Endothelial cell of umbilical vein (primary cell): ENCODE results near the gene MGAT4B. TPM values are rescaled to one million over a fixed set of nuclear protein-coding genes. Genes with fewer than 3 reads are reported as not detected.
"Not testable (repeated sequence)": the region's sequence is repeated elsewhere in the genome, so short reads cannot be mapped to it uniquely, and the experiment has no call there.

ENCODE experiments used
- BruUV-seq: library from RNA; stranded (reverse); fragments of 400-500 nt; replicated peaks from 2 replicates; lab custom pipeline; 2021; lab: Mats Ljungman, UMichigan
- CTCF ChIA-PET: fragments of 300-600, 350-600 bp; sonication (Branson Sonifier 250); formaldehyde crosslinking; loops from one replicate; lab custom pipeline; 2021; ENCODE audit warnings: antibody characterized with exemption, inconsistent platforms; lab: Charles Lee
- POLR2A ChIA-PET: fragments of 300-600, 350-600 bp; sonication (Branson Sonifier 250); formaldehyde crosslinking; loops from one replicate; lab custom pipeline; 2021; ENCODE audit warnings: antibody characterized with exemption, inconsistent platforms; lab: Charles Lee
- DNase-seq: peaks from one replicate; pipeline ENCODE4 v3.0.0-alpha.2; 2011; ENCODE audit warnings: low read depth, low spot score
- FAIRE-seq: peaks from 2 replicates; lab custom pipeline; 2011; peaks lifted over from hg19 to GRCh38; lab: Jason Lieb, UNC
- H2AFZ ChIP-seq: 2 replicates; pipeline ENCODE4 v1.6.0; 2012; ENCODE audit warnings: low read depth, low read length, control low read depth, inconsistent platforms
- H3K27ac ChIP-seq: 2 replicates; pipeline ENCODE4 v1.5.1; 2011; ENCODE audit warnings: low read depth, mild to moderate bottlenecking, control low read depth, low read length, moderate library complexity; ENCODE audit not compliant: insufficient read depth
- H3K27me3 ChIP-seq, 2 experiments: 2 replicates each; pipeline versions ENCODE4 v1.6.0 to v1.6.1; 2011; ENCODE audit warnings: low read length in 2 of 2, mixed read lengths in 1 of 2; ENCODE audit not compliant: control insufficient read depth in 2 of 2, insufficient read depth in 2 of 2
- H3K36me3 ChIP-seq, 2 experiments: 2 replicates in 1 of 2; 3 replicates in 1 of 2; pipeline ENCODE4 v1.5.1; 2011; ENCODE audit warnings: low read length in 2 of 2, mild to moderate bottlenecking in 1 of 2, moderate library complexity in 1 of 2; ENCODE audit not compliant: control insufficient read depth in 2 of 2, insufficient read depth in 2 of 2; ENCODE audit errors: extremely low read depth in 1 of 2
- H3K4me1 ChIP-seq: 3 replicates; pipeline ENCODE4 v1.5.1; 2011; ENCODE audit warnings: mild to moderate bottlenecking, low read length; ENCODE audit not compliant: control insufficient read depth, insufficient read depth; ENCODE audit errors: extremely low read depth
- H3K4me2 ChIP-seq: 2 replicates; pipeline ENCODE4 v1.6.1; 2011; ENCODE audit warnings: low read length, control low read depth, mixed read lengths; ENCODE audit not compliant: insufficient read depth
- H3K4me3 ChIP-seq, 3 experiments: fragments of 200-600 bp in 1 of 3; sonication (generic), shearing (Covaris generic) in 1 of 3; replicated peaks in 1 of 3; 2 replicates each; pipeline ENCODE4 v1.5.1; 2011 to 2016; ENCODE audit warnings: control low read depth in 3 of 3, low read length in 3 of 3, mild to moderate bottlenecking in 2 of 3, inconsistent platforms in 1 of 3, low read depth in 1 of 3, moderate library complexity in 1 of 3; ENCODE audit not compliant: insufficient read depth in 1 of 3
- H3K79me2 ChIP-seq: 2 replicates; pipeline ENCODE4 v1.6.0; 2012; ENCODE audit warnings: low read length, inconsistent platforms; ENCODE audit not compliant: control insufficient read depth, insufficient read depth
- H3K9ac ChIP-seq: replicated peaks from 2 replicates; pipeline ENCODE3; 2011; ENCODE audit warnings: low read length, control low read depth; ENCODE audit not compliant: insufficient read depth; ENCODE audit errors: extremely low read depth
- H3K9me1 ChIP-seq: replicated peaks from 3 replicates; pipeline ENCODE4 v1.6.0; 2011; ENCODE audit warnings: mild to moderate bottlenecking, low read length; ENCODE audit not compliant: control insufficient read depth, insufficient read depth; ENCODE audit errors: extremely low read depth
- H3K9me3 ChIP-seq: replicated peaks from 2 replicates; pipeline ENCODE4 v1.5.1; 2012; ENCODE audit warnings: low read length, inconsistent platforms; ENCODE audit not compliant: control insufficient read depth, insufficient read depth
- H4K20me1 ChIP-seq: replicated peaks from 2 replicates; pipeline ENCODE3; 2011; ENCODE audit warnings: mild to moderate bottlenecking, low read length; ENCODE audit not compliant: control insufficient read depth, insufficient read depth; ENCODE audit errors: extremely low read depth
- EZH2 ChIP-seq: IDR thresholded peaks from 2 replicates; pipeline ENCODE4 v1.6.1; 2012; ENCODE audit warnings: borderline replicate concordance, low read depth, mild to moderate bottlenecking, moderate library complexity, low read length, inconsistent platforms; ENCODE audit not compliant: severe bottlenecking
- FOS ChIP-seq: IDR thresholded peaks from 2 replicates; pipeline ENCODE4 v1.6.1; 2011; ENCODE audit warnings: mild to moderate bottlenecking, low read length, moderate library complexity, borderline replicate concordance; ENCODE audit not compliant: insufficient read depth
- GATA2 ChIP-seq: IDR thresholded peaks from 2 replicates; pipeline ENCODE4 v1.7.0; 2011; ENCODE audit warnings: low read depth, mild to moderate bottlenecking, moderate library complexity, mixed read lengths, low read length; ENCODE audit not compliant: insufficient read length, insufficient read depth
- JUN ChIP-seq: IDR thresholded peaks from 2 replicates; pipeline ENCODE4 v1.6.1; 2011; ENCODE audit warnings: borderline replicate concordance, low read depth; ENCODE audit not compliant: insufficient read length, insufficient read depth
- MYC ChIP-seq: IDR thresholded peaks from one replicate; pipeline ENCODE4 v1.6.1; 2011; ENCODE audit warnings: mild to moderate bottlenecking, low read depth, low read length
- POLR2A ChIP-seq: IDR thresholded peaks from 2 replicates; pipeline ENCODE4 v1.6.1; 2012; ENCODE audit warnings: low read depth, mild to moderate bottlenecking, control low read depth, low read length
- POLR2AphosphoS5 ChIP-seq: IDR thresholded peaks from 2 replicates; pipeline ENCODE4 v1.6.1; 2012; ENCODE audit warnings: low read depth, mild to moderate bottlenecking, control low read depth, low read length, moderate library complexity; ENCODE audit not compliant: insufficient read depth
- dilution Hi-C: fragments of 300-500 bp; cut with MboI; formaldehyde crosslinking; loops from one replicate; pipeline ENCODE4 v1.15.0; 2019; ENCODE audit warnings: low sequenced_read_pairs; ENCODE audit not compliant: extremely low pct_ligation_motif_present
- intact Hi-C: fragments of 100-400 bp; cut with micrococcal nuclease; formaldehyde crosslinking; loops from one replicate; pipeline ENCODE4 v1.10.0; 2022
- polyA plus RNA-seq, 4 experiments: library from polyadenylated mRNA; depleted of rRNA in 3 of 4; stranded (reverse) in 3 of 4; unstranded in 1 of 4; fragments of >200 nt; gene quantifications; 2 replicates each; pipeline versions ENCODE4 v1.2.1 to v1.2.3, GENCODE V29; 2011 to 2012; ENCODE audit warnings: missing spikeins in 1 of 4
- total RNA-seq: library from RNA; stranded (reverse); gene quantifications from 2 replicates; pipeline ENCODE4 v1.2.3, GENCODE V29; 2021
- TF ChIP-seq, protein P1 (sequence below): IDR thresholded peaks from 2 replicates; pipeline ENCODE4 v1.6.1; 2011; ENCODE audit not compliant: insufficient read depth, insufficient read length
- TF ChIP-seq, protein P2 (sequence below), 2 donors: IDR thresholded peaks; 1 replicate in 1 of 2; 2 replicates in 1 of 2; pipeline ENCODE4 v1.5.1; 2011; ENCODE audit warnings: low read length in 2 of 2, mild to moderate bottlenecking in 2 of 2, moderate library complexity in 2 of 2, control low read depth in 1 of 2, inconsistent platforms in 1 of 2, low read depth in 1 of 2; ENCODE audit not compliant: insufficient read depth in 1 of 2; ENCODE audit errors: extremely low read depth in 1 of 2

MGAT4B gene
- total and polyA plus RNA-seq, 2 donors (not counting 3 experiments of a cell fraction or from before 2014, with no cell fraction given): 243 TPM

DNA sequence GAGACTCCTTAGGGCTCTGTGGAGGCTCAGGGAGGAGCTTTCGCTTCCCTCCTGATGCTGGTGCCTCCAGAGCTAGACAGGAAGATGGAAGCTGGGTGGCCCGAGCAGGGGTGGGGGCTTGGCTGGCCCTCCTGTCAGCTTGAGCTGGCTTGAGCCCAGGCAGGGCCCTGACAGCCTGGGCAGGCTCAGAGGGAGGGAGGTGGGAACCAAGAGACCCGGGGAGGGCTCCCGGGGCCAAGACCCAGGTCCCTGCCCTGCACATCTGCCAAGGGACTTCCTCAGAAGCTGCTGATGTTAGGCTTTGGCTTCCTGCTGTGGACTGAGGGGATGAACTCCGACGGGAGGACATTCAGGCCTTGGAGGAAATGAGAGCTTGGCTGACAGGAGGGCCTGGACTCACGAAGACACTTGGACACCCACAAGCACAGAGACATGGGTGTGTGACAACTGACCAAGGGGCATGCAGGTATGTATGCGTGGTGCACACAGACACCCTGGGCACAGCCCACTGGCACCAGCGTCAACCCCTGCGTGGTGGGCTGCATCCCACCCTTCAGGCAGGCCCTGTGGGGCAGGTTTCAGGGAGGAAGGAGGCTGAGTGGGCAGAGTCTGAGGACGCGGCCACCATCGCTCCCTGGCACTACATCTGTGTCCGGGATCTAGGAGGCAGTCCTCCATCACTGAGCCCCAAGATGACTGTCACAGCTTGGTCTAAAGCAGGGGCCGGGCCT, 14.6 kb downstream of the MGAT4B start:
- Histone ChIP-seq H3K27ac (no peak overlapping the region), H3K4me3 (no peak overlapping the region), H3K9me1 (no peaks in the 10 kb centered on the region), H3K79me2 (no peaks in the 10 kb centered on the region), H3K4me2 (no peak overlapping the region), H3K27me3 (no peaks in the 10 kb centered on the region), H3K36me3 (no peaks in the 10 kb centered on the region), H3K9me3 (no peaks in the 10 kb centered on the region), H3K9ac (no peak overlapping the region), H2AFZ (no peak overlapping the region), H4K20me1 (no peaks in the 10 kb centered on the region), H3K4me1 (peaks cover 10% of the 10 kb centered on the region)
- no peak for DNase-seq
- intact Hi-C loops: loop anchor here (10.0 kb wide), 1 partner anchor 127 kb away; no protein-coding TSS in a partner anchor
- no peak for FAIRE-seq
- CTCF ChIA-PET: interaction anchor here (1.6 to 8.8 kb wide), 2 partner anchors 14 to 29 kb away, joined by 6 to 103 read pairs; no protein-coding TSS in a partner anchor
- dilution Hi-C loops: no loop called here
- POLR2A ChIA-PET: no interaction called here
- TF ChIP-seq JUN: no peak
- TF ChIP-seq EZH2: no peak
- TF ChIP-seq, protein P1, sequence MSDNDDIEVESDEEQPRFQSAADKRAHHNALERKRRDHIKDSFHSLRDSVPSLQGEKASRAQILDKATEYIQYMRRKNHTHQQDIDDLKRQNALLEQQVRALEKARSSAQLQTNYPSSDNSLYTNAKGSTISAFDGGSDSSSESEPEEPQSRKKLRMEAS: no peak
- TF ChIP-seq GATA2: no peak
- no peak for TF ChIP-seq FOS
- TF ChIP-seq POLR2A: no peak
- TF ChIP-seq, protein P2, sequence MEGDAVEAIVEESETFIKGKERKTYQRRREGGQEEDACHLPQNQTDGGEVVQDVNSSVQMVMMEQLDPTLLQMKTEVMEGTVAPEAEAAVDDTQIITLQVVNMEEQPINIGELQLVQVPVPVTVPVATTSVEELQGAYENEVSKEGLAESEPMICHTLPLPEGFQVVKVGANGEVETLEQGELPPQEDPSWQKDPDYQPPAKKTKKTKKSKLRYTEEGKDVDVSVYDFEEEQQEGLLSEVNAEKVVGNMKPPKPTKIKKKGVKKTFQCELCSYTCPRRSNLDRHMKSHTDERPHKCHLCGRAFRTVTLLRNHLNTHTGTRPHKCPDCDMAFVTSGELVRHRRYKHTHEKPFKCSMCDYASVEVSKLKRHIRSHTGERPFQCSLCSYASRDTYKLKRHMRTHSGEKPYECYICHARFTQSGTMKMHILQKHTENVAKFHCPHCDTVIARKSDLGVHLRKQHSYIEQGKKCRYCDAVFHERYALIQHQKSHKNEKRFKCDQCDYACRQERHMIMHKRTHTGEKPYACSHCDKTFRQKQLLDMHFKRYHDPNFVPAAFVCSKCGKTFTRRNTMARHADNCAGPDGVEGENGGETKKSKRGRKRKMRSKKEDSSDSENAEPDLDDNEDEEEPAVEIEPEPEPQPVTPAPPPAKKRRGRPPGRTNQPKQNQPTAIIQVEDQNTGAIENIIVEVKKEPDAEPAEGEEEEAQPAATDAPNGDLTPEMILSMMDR (IDR thresholded peaks at IDR 0.05; ENCODE audit: extremely low read depth in 1 of 2, insufficient read depth in 1 of 2, low read depth in 1 of 2, low read length in 2 of 2): no peak
- TF ChIP-seq POLR2AphosphoS5: no peak
- no peak for TF ChIP-seq MYC
- BruUV-seq: no TSS peak

DNA sequence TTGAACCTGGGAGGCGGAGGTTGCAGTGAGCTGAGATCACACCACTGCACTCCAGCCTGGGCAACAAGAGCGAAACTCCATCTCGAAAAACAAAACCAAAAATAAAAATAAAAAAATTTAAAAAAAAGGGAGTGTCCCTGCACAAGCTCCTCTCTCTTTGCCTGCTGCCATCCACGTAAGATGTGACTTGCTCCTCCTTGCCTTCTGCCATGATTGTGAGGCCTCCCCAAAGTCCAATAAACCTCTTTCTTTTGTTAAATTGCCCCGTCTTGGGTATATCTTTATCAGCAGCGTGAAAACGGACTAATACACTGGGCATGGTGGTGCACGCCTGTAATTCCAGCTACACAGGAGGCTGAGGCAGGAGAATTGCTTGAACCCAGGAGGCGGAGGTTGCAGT, 17.4 kb downstream of the MGAT4B start:
- H3K9me3 ChIP-seq, intact Hi-C loops, H3K4me2 ChIP-seq, FAIRE-seq, BruUV-seq, H3K27me3 ChIP-seq, H3K4me3 ChIP-seq, H3K79me2 ChIP-seq, H3K9me1 ChIP-seq, H3K36me3 ChIP-seq, H3K4me1 ChIP-seq, DNase-seq, H2AFZ ChIP-seq, H3K9ac ChIP-seq, dilution Hi-C loops, POLR2A ChIA-PET, H4K20me1 ChIP-seq, H3K27ac ChIP-seq: not testable (repeated sequence)
- CTCF ChIA-PET: interaction anchor here (0.7 to 1.3 kb wide), 2 partner anchors 9 to 12 kb away, joined by 3 read pairs; no protein-coding TSS in a partner anchor
